Germinal center (tissue), 1 donor: ENCODE data around the gene MTURN.
"Not testable (repeated sequence)": the region's sequence is repeated elsewhere in the genome, so short reads cannot be mapped to it uniquely, and the experiment has no call there.

Experiments used
- DNase-seq: peaks from one replicate; pipeline ENCODE4 v3.0.0; 2012; ENCODE audit warnings: mixed read lengths, low spot score

MTURN gene

GRCh38 chr7:30134611-30135300, at the start of gene MTURN:
Gene MTURN (plus strand): TSS chr7:30134986. CDS start chr7:30135137, 151 bp downstream.
- peak; percentile 96 for DNase-seq

- DNase-seq: no peak
Measured at GRCh38 chr7:30086529-30086928, 48.3 kb upstream of the MTURN start.

GRCh38 chr7:30087371-30087770, 47.4 kb upstream of the MTURN start:
- DNase-seq: no peak

- DNase-seq: no peak
Measured at GRCh38 chr7:30088362-30088761, 46.4 kb upstream of the MTURN start.

GRCh38 chr7:30090111-30090510, 44.7 kb upstream of the MTURN start:
- DNase-seq: no peak

- no peak for DNase-seq
Measured at GRCh38 chr7:30091491-30091912, 43.3 kb upstream of the MTURN start.

- no peak for DNase-seq
Measured at GRCh38 chr7:30091987-30092386, 42.8 kb upstream of the MTURN start.

- no peak for DNase-seq
Measured at GRCh38 chr7:30093420-30093952, 41.3 kb upstream of the MTURN start.

- DNase-seq: not testable (repeated sequence)
Measured at GRCh38 chr7:30098599-30098998, 36.2 kb upstream of the MTURN start.

GRCh38 chr7:30102281-30102680, 32.5 kb upstream of the MTURN start:
- no peak for DNase-seq

GRCh38 chr7:30104157-30104556, 30.6 kb upstream of the MTURN start:
- no peak for DNase-seq

GRCh38 chr7:30112103-30112713, 22.6 kb upstream of the MTURN start:
- DNase-seq: no peak

GRCh38 chr7:30113144-30113543, 21.6 kb upstream of the MTURN start:
- DNase-seq: no peak

- no peak for DNase-seq
Measured at GRCh38 chr7:30114536-30115238, 20.1 kb upstream of the MTURN start.

GRCh38 chr7:30115709-30116297, 19.0 kb upstream of the MTURN start:
- no peak for DNase-seq

- DNase-seq: no peak
Measured at GRCh38 chr7:30116771-30117170, 18.0 kb upstream of the MTURN start.

- DNase-seq: no peak
Measured at GRCh38 chr7:30117896-30118295, 16.9 kb upstream of the MTURN start.

- no peak for DNase-seq
Measured at GRCh38 chr7:30119890-30120577, 14.8 kb upstream of the MTURN start.

GRCh38 chr7:30133736-30134610, 813 bp upstream of the MTURN start:
- no peak for DNase-seq

GRCh38 chr7:30135301-30136116, 723 bp downstream of the MTURN start:
- DNase-seq: peak; percentile 71
